Astrocyte (in vitro differentiated cells and primary cell): Measurements from ENCODE around the gene ZNF276.

Source experiments
- EZH2 ChIP-seq: IDR thresholded peaks from 2 replicates; pipeline ENCODE4 v1.6.1; 2012; ENCODE audit warnings: mild to moderate bottlenecking, low read length, inconsistent platforms; ENCODE audit not compliant: insufficient read depth
- TF ChIP-seq, protein P1 (sequence below): IDR thresholded peaks from 2 replicates; pipeline ENCODE4 v1.5.1; 2011; ENCODE audit warnings: low read depth, mild to moderate bottlenecking, inconsistent platforms, low read length, moderate library complexity; ENCODE audit not compliant: insufficient read depth

DNA sequence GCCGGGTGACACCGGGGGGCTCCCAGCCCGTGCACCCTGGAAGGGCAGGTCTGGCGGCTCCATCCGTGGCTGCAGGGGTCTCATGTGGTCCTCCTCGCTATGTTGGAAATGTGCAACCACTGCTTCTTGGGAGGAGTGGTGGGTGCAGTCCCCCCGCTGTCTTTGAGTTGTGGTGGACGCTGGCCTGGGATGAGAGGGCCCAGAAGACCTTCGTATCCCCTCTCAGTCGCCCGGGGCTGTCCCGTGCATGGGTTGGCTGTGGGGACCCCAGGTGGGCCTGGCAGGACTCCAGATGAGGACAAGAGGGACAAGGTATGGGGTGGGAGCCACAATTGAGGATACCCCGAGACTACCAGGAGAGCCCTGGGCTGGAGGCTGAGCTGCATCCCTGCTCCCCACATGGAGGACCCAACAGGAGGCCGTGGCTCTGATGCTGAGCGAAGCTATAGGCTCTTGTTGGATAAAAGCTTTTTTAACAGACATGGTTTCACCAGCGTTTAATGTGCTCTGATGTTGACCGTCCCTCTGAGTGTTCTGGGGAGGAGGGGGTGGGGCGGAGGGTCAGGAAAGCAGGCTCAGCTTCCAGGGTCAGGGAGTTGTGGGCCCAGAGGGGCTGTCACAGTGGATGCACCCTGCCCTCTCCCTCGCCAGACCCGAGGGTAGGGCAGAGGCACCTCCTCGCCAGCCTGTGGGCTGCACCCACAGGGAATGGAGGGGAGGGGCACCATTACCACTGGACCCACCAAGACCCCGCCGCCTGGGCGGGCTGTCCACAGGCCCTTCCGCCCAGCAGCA is 25.3 kb upstream of the ZNF276 start:
- TF ChIP-seq, protein P1, sequence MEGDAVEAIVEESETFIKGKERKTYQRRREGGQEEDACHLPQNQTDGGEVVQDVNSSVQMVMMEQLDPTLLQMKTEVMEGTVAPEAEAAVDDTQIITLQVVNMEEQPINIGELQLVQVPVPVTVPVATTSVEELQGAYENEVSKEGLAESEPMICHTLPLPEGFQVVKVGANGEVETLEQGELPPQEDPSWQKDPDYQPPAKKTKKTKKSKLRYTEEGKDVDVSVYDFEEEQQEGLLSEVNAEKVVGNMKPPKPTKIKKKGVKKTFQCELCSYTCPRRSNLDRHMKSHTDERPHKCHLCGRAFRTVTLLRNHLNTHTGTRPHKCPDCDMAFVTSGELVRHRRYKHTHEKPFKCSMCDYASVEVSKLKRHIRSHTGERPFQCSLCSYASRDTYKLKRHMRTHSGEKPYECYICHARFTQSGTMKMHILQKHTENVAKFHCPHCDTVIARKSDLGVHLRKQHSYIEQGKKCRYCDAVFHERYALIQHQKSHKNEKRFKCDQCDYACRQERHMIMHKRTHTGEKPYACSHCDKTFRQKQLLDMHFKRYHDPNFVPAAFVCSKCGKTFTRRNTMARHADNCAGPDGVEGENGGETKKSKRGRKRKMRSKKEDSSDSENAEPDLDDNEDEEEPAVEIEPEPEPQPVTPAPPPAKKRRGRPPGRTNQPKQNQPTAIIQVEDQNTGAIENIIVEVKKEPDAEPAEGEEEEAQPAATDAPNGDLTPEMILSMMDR, result no peak
- no peak for TF ChIP-seq EZH2
